GM20431 (cell line): ENCODE results near the gene YEATS4.

Experiments
- in situ Hi-C: fragments of 300-500 bp; cut with MseI, MboI; formaldehyde crosslinking; loops from one replicate; pipeline ENCODE4 v1.15.0; 2020; ENCODE audit warnings: low sequenced_read_pairs; ENCODE audit not compliant: unreplicated experiment

Gene YEATS4

GRCh38 chr12:69385038-69385437 lies 25.5 kb downstream of the YEATS4 start:
- in situ Hi-C loops, result loop anchor here (25.0 kb wide), 1 partner anchor 202 kb away; the partner anchor contains the start of gene CCT2

- in situ Hi-C loops, result loop anchor here (25.0 kb wide), 1 partner anchor 200 kb away; the partner anchor contains the start of gene CCT2
Observed at GRCh38 chr12:69386921-69387320, 27.4 kb downstream of the YEATS4 start.

GRCh38 chr12:69388371-69388770 lies 28.8 kb downstream of the YEATS4 start:
- in situ Hi-C loops, result loop anchor here (25.0 kb wide), 1 partner anchor 199 kb away; the partner anchor contains the start of gene CCT2

DNA sequence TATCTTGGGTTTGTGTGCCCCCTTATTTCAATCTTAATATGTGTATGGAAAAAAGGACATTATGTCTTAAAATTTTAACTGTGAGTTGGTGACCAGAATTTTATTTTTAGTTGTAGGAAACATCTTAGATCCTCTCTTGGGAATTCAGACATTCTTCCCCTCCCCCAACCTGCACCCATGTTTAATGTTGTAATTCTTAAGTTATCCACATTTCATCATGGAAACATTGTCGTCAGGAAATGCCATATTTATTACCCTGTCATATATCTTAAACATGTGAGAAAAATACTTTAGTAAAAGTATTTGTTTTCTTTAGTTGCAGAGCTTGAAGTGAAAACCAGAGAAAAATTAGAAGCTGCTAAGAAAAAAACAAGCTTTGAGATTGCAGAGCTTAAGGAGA lies 30.3 kb downstream of the YEATS4 start:
- in situ Hi-C loops, result loop anchor here (25.0 kb wide), 1 partner anchor 197 kb away; the partner anchor contains the start of gene CCT2

DNA sequence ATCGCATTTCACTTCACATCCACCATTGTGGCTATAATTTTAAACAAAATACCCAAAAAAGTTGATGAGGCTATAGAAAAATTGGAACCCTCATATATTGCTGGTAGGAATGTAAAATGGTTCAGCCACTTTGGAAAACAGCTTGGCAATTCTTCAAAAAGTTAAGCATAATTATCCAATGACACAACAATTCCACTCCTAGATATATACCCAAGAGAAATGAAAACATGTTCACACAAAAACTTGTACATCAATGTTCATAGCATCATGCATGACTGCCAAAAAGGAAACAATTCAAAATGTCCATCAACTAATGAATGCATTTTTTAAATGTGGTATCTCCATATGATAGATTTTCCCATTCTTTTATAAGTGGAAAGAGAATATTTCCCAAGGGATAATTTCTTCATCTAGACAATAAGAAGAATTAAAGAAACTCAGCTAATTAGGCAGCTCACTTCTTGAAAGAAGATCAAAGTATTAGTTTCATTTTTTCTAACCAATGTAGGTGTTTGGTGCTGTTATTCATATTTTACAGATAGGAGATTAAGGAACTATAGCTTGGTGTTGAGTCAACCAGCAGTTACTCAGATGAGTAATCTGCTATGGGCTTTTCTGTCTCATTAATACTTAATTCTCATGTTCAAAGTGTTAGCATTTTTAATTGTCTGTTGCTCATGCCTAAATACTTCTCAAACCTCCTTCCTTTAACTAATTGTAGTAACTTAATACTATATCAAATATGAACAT lies 32.8 kb downstream of the YEATS4 start:
- in situ Hi-C loops, result loop anchor here (25.0 kb wide), 1 partner anchor 195 kb away; the partner anchor contains the start of gene CCT2

DNA sequence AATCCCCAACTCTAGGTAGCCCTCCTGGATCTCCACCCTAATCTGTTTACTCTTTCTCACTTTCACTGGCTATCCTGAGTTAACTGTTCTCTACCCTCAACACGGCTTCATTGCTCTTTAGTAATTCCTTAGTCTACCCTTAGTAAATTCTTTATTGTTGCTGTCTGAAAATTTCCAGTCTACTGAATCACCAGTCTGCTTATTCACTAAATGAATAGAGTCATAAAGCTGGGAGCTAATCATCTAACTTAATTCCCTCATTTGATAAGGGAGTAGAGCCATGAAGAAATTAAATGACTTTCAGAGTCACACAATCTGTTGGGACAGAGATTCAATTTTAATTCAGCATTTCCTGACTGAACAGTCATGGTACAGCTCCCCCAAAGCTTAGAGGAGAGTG lies 36.5 kb downstream of the YEATS4 start:
- in situ Hi-C loops, result loop anchor here (25.0 kb wide), 1 partner anchor 191 kb away; the partner anchor contains the start of gene CCT2

DNA sequence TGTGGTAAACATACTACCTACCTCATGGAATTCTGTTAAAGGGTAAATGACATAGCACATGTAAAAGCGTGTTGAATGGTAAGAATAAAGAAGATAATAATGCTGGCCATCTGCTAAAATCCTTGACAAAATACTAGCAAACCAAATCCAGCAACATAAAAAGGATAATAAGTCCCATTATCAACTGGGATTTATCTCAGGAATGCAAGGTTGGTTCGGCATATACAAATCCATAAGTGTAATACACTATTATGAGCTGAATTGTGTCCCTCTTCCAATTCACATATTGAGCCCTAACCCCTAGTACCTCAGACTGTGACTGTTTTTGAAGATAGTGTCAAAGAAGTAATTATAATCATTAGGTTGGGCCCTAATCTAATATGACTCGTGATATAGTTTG lies 37.4 kb downstream of the YEATS4 start:
- in situ Hi-C loops, result loop anchor here (25.0 kb wide), 1 partner anchor 190 kb away; the partner anchor contains the start of gene CCT2

DNA sequence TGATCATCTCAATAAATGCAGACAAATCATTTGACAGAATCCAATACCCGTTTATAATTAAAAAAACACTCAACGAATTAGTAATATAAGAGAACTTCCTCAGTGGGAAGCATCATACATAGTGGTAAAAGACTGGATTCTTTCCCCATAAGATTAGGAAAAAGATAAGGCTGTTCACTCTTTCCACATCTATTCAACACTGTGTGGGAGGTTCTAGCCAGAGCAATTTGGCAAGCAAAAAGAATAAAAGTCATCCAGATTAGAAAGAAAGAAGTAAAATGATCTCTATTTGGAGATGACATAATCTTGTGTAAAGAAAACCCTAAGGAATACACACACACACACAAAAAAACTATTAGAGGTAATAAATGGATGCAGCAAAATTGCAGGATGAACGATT lies 38.4 kb downstream of the YEATS4 start:
- in situ Hi-C loops, result loop anchor here (25.0 kb wide), 1 partner anchor 189 kb away; the partner anchor contains the start of gene CCT2

- in situ Hi-C loops, result no loop called here
Observed at GRCh38 chr12:69401940-69402339, 42.4 kb downstream of the YEATS4 start.

DNA sequence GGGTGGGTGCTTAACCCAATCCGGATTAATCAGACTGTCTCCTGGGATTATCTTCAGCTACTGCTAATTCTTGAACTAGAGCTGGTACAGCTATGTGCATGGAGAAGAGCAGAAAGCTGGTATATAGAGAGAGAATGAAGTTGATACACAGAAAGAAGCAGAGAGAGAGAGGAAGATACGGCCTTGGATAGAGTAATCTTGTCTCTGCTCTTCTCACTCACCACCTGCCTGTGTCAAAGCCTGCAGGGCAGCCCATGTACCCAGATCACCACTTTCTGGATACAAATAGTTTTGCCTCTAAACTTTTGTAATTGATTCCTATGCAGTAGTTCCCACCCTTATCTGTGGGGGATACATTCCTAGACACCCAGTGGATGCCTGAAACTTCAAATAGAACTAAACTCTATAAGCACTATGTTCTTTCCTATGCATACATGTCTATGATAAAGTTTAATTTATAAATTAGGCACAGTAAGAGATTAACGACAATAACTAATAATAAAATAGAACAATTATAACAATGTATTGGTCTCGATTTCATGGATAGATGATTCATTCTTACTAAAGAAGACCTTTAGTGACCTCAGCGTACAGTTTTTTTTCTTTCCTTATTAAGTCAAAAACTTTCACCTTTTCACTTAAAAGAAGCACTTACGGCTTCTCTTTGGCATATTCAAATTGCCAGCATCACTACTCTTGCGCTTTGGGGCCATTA lies 45.5 kb downstream of the YEATS4 start:
- in situ Hi-C loops, result no loop called here

GRCh38 chr12:69405566-69405865 lies 46.0 kb downstream of the YEATS4 start:
- in situ Hi-C loops, result no loop called here

DNA sequence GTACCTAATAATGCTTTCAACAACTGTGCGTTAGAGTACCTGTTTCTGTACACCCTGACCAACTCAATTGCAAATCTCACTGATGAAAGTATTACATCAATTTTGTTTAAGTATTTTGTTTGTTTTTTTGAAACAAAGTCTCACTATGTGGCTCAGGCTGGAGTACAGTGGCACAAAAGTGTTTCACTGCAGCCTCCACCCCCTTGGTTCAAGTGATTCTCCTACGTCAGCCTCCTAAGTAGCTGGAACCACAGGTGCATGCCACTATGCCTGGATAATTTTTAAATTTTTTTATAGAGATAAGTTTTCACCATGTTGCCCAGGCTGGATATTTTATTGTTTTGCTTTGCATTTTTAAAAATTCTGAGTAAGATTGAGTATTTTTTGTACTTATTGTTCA lies 46.7 kb downstream of the YEATS4 start:
- in situ Hi-C loops, result no loop called here

- in situ Hi-C loops, result no loop called here
Observed at GRCh38 chr12:69410571-69410970, 51.0 kb downstream of the YEATS4 start.

DNA sequence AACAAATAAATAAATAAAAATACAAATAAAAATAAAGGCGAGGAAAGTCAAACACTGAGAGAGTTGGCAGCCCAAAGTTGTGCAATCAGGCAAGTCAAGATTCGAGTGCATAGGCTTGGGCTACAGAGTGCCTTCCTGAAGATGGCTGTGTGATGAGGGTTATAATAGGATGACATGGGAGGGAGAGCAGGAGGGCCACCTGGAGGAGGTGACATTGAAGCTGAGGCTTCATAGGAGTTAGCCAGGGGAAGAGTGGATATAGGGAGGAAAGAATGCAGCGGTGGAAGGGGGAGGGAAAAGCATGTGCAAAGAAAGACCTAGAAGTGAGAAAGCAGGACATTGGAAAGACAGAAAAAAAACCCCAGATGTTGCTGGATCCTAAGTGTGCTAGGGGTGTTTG lies 53.1 kb downstream of the YEATS4 start:
- in situ Hi-C loops, result no loop called here

GRCh38 chr12:69415471-69416275 lies 56.1 kb downstream of the YEATS4 start:
- in situ Hi-C loops, result no loop called here

GRCh38 chr12:69417231-69417630 lies 57.7 kb downstream of the YEATS4 start:
- in situ Hi-C loops, result no loop called here

- in situ Hi-C loops, result no loop called here
Observed at GRCh38 chr12:69417741-69418167, 58.2 kb downstream of the YEATS4 start.

DNA sequence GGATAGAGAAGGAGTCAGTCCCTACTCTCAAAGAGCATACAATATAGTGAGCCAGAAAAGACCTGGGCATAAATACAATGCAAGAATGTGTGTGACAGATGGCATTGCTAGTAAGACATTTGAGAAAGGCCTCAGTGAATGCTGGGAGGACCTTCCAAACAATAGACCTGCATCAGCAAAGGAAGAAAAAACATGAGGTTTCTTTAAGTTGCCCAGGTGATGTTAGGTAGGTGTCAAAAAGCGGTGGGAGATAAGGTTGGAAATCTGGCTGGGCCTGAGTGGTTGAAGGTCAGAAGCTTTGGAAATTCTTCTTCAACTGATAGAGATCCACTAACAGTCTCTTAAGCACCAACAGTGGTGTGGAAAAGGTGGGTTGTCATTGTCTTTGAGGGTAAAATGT lies 60.2 kb downstream of the YEATS4 start:
- in situ Hi-C loops, result no loop called here

GRCh38 chr12:69421548-69421947 lies 62.0 kb downstream of the YEATS4 start:
- in situ Hi-C loops, result no loop called here
